Forelimb muscle (tissue), 1 donor: Measurements from ENCODE around the gene MTFR1L. TPM values are rescaled to one million over a fixed set of nuclear protein-coding genes. Genes with fewer than 3 reads are reported as not detected.

Source experiments
- DNase-seq: peaks from one replicate; pipeline ENCODE4 v3.0.0-alpha.2; 2013; ENCODE audit warnings: low read depth
- polyA plus RNA-seq: library from polyadenylated mRNA; unstranded; fragments of 120-200 nt; gene quantifications from one replicate; pipeline ENCODE4 v1.2.1, GENCODE V29; 2013; ENCODE audit not compliant: insufficient read length

The MTFR1L gene
- polyA plus RNA-seq, 1 donor, result 69.7 TPM

DNA sequence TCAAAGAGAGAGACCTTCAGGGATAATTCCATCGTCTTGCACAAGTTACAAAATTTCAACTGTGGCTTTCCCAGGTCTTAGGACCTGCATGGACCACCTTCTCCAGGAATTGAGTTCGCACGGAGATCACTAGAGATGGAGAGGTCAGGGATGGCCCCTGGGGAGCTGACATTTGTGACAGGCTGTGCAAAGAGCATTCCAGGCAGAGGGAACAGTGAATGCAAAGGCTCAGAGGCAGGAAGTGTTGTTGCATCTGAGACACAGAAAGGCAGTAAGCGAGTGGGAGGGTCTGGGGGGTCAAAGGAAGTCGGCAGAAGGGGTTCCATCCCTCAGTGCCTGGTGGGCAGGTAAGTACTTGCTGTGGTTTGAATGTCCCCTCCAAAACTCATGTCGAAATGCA is 29.3 kb upstream of the MTFR1L start:
- no peak for DNase-seq

DNA sequence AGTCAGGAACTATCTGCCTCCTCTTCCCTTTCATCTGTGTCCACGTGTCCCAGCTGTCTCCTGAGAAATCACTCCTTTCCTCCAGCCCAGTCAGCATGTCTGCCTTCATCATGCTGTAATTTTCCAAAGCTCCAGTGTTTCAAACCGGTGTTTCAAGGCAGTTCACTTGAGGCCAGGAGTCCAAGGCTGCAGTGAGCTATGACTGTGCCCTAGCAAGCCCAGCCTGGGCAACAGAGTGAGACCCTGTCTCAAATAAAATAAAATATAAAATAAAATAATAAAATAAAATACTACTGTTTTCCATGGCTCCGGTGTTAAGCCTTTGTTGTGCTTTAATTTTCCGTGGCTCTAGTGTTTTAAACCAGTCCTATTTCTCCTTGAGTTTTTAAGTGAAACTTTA is 27.6 kb upstream of the MTFR1L start:
- DNase-seq, result no peak

DNA sequence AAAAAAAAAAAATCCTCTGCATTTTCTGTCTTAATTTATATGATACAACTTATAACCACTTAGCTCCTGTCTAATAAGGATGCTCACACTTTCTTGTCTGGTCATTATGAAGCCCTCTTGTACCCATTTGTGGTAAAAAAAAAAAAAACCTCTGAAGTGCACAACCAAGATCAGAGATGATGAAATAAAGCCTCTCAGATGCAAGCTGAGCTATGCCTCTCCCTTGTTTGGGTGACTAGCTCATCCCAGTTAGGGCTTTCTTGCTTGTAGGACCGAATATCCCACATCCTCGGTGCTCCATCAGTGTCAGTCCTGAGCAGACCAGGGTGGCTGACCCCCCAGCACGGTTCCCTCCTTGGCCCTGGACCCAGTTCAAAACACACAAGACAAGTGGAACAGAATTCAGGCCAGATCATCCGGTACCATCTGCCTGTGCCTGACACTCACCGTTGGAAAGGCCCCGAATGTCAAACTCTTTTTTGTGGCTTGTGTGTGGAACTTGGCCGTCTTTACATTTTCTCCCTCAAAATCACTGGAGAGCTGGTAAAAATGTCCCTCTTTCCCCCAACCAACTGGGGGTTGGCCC is 26.1 kb upstream of the MTFR1L start:
- DNase-seq, result no peak

DNA sequence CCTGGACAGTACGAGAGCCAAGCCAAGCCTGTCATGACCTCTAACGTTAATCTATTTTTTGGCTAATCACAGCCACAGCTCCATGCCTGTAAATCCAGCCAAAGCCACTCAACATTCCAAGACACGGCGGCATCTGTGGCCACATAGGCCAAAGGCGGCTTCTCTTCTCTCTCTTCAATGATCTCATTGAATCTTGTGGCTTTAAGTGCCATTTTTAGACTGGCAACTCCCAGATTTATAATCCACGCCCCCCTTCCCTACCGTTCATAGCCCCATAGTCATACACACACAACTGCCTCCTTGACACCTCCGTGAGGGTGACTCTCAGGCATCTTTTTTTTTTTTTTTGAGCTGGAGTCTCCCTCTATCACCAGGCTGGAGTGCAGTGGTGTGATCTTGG is 25.4 kb upstream of the MTFR1L start:
- no peak for DNase-seq

DNA sequence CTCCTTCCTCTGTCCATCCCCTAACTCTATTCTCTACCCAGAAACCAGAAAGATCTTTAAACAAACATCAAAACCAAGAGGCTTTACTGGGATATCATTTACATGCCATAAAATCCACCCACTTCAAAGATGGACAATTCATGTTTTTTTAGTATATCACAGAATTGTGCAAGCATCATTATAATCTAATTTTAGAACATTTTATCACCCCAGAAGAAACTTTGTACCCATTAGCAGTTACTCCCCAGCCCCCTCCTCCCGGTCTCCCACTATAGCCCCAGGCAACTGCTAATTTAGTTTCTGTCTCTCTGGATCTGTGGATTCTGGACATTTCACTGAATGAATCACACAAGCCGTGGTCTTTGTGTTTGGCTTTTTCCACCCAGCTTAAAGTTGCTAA is 24.5 kb upstream of the MTFR1L start:
- no peak for DNase-seq

DNA sequence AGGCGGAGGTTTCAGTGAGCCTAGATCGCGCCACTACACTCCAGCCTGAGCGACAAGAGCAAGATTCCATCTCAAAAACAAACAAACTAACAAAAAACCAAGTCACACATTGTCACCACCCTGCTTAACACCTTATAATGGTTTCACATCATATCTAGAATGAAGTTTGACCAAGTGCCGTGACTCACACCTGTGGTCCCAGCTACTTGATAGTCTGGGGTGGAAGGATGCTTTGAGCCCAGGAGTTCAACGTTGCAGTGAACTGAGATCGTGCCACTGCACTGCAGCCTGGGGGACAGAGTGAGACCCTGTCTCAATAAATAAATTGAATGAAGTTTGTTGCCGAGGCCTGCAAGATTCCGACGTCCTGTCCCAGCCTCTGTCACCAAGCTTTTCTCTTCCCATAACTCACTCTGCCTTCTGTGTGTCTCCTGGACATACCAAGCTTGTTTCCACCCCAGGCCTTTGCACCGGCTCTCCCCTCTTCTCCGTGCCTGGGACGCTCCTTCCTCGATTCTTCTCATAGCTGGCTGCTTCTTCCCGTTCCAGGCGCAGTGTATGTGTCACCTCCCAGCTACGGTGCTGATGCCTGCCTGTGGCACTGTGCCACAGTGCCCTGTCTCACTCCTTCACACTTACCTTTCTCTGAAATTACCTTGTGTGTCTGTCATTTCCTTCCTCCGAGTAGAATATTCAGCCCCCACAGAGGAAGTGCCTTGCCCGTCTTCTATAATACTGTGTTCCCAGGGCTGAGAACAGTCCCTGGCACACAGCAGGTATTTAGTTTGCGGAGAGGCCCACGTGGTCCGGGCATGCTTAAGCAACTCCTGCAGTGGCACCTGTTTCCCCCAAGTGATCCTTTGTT is 23.6 kb upstream of the MTFR1L start:
- DNase-seq, result no peak

DNA sequence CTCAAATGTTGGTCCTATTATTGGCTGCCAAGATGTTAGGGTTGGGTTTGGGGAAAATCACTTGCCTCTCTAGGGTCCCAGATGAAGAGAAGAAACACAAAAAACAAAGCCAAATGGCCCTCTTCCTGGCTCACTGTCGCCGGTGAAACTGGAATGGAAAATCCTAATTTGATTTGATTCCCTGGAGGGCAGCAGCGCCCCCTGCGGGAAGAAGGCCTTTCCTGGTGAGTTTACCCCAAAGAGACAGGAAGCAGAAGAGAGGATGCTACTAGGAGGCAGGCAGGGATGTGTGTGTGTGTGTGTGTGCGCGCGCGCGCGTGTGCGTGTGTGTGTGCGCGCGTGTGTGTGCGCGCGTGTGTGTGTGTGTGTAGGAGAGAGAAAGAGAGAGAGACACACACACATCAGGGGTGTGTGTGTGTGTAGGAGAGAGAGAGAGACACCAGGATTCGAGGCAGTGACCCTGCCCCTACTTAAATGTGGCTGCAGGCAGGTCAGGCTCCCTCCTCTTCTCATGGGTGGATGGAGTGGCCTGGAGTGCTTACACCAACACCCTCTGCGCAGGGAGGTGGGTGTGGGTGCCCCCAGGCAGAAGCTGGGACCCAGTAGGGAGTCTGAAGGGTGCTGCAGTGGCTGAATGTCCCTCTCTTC is 22.8 kb upstream of the MTFR1L start:
- no peak for DNase-seq

DNA sequence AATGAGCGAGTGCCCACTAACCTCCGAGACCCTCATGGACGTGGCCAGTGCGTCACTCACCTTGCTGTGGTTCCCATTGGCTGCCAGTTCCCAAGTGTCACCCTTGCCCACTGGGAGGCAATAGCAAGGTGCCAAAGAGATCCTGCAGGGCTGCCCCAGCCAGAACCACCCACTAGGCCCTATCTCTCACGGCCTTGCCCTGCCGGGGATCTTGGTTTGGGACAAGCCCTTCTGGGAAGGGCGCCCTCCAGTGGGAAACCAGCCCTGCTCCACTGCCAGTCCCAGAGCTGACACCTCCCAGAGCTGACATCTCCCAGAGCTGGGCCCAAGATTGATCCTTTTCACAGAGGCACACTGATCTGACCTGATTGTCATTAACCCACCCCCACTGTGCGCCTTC is 21.8 kb upstream of the MTFR1L start:
- no peak for DNase-seq

DNA sequence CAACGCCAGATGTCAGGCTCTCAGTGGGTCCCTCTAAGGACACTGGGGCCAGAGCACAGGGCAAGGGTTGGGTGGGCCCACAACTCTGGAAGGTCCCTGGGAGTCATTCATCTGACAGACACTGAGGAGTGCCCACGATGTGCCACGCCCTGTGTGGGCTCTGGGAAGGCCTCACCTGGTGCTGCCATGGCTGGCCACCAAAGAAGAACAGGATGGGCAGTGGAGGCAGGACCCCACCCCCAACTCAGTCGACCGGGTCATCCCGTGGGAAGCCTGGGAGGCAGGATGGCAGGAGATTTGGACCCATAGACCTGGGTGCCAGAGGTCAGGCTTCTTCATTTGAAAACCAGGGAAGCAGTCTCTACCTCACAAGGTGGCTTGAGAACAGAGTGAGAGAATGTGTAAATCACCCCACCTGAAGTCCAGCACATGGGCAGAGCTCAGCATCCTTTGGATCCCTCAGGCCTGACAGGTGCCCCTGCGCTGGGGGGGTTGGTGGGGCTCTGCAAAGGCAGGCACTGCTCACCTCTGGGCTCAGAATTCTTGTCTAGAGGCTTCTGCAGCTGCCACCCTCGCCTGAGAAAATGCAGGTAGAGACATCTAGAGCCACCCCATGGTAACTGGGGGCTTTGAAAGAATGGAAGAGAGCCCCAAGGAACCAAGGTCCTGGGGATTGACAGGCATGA is 20.9 kb upstream of the MTFR1L start:
- DNase-seq, result no peak

DNA sequence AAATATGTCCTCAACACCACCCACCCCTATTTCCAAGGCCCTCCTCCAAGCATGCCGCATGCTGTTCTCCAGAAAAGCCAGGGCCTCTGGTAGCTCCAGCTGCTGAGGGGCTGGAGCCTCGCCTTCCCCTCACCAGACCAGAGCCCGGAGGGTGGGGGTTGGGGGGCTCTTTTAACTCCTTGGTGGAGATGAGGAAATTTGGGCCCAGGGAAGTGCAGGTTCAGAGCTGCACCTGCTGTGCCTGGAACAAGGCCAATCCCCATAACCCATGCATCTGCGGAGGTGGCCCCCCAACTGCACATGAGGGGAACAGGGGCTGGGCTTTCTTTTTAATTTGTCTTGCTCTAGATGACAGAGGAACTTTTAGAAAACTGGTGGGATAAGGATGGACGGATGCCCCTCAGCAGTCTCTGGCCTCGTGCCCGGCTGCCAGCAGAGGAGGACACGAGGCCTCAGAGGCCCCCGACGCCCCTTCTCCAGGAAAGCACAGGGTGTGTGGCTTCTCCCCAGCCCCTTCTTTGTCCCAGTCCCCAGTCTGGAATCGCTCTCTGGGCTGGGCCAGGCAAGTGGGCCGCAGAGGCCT is 20.3 kb upstream of the MTFR1L start:
- no peak for DNase-seq

DNA sequence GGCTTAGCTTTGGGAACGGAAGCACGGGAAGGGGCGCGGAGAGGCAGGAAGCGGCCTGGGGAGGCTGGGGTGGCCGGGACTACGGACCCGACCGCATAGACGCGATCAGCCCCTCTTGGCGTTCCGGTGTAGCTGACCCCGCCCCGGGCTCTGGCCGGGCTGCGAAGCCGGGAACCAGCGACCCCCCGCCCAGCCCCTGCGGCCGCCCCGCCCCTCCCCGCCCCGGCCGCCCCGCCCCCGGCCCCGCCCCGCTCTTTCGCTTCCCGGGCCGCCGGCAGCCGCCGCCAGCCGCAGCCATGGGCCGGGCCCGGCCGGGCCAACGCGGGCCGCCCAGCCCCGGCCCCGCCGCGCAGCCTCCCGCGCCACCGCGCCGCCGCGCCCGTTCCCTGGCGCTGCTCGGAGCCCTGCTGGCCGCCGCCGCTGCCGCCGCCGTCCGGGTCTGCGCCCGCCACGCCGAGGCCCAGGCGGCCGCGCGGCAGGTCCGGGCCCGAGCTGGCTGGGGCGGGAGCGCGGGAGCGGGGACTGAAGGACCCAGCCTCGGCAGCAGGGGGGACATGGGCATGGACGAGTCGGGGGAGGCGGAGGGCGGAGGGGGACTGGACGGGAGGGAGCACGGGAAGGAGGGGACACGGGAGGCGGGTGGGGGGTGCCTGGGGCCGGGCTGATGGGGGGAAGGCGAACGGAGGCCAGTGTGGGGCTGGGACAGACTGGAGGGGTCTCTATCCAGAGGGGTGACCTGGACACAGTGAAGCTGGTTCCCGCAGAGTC is 19.6 kb upstream of the MTFR1L start, which contains the start of gene SELENON:
Gene SELENON, plus strand, starts transcription at position 259 of the 768 bp plus-strand sequence. Its CDS starts 38 bp downstream, at position 297.
- no peak for DNase-seq

DNA sequence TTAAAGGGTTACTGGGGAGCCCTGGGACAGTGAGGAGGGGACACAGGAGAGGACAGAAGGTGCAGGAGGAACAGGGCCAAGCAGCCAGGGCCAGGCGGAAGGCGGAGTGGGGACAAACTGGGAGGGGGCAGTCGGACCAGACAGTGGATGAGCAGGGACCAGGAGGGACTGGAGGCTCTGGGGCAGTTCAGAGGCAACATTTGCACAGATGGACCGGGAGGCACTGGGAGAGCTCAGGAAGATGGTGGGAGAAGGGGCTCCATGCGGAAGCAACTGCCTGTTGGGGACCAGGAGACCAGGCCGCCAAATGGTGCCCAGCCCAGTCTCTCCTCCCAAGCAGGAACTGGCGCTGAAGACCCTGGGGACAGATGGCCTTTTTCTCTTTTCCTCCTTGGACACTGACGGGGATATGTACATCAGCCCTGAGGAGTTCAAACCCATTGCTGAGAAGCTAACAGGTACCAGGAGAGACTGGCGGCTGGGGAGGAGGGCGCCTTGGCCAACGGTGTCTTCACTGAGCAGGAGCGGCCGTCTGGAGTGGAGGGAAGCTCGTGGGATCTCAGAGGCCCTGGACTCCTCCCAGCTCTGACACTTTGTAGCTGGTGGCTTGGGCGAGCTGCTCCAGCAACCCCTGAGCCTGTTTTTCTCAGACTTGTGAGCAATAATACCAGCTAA is 18.9 kb upstream of the MTFR1L start:
- DNase-seq, result no peak

DNA sequence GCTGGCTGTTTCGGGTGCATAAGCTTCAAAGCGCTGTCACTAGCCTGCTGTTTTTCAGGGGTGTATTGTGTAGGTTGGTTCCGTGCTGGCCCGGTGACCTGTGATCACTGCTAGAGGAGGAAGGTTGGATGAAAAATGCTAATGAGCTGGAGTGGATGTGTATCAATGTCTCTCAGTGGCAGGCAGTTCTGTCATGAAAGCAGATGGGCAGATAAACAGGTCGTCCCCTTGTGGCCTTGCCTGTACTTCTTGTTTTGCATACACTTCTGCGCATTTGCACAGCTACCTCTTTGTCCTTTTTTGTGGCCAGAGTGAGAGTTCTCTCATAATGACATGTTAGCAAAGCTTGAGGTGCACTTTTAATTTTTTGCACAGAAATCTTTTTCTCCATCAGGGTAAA is 16.8 kb upstream of the MTFR1L start:
- no peak for DNase-seq

DNA sequence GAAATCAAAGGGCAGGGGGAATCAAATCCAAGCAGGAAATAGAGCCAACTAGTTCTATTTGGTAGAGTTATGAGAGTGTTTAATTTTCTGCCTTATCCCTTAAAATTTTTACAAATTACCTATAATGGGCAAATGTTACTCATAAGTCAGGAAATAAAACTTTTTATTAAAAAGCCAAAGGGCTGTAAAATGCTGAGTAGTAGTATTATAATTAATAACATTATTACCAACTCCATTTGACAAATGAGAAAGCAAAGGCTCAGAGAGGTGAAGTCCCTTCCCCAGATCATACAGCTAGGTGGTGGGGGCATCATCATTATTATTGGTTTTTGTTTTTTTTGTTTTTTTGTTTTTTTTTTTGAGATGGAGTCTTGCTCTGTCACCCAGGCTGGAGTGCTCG is 16.4 kb upstream of the MTFR1L start:
- DNase-seq, result no peak

DNA sequence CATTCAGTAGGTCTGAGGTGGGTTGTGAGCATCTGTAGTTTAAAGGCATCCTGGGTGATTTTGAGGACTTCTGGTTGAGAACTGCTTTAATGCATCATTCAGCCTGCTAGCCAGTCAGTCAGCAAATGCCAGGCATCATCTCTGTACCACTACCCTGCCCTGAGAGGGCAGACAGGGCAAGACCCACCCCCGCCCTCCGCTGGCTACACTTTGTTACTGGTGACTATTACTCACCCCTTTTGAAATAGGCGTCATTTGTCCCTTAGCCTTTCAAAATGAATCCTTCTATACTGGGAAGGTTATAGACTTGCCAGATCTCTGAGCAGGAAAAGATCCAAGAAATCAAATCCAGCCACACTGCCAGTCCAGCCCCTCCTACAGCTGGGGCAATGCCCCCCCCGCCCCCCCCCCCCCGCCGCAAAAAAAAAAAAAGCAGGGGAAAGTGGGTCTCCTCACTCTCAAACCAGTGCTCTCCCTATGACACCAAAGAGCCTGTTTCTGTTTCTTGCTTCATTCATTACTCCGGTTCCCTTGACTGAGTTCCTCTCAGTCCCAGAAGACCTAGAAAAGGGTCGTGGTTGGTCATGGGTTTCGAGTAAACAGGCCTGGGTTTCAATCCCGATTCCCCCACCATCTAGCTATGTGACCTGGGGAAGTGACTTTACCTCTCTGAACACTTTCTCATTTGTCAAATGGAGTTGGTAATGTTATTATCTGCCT is 15.3 kb upstream of the MTFR1L start:
- no peak for DNase-seq

DNA sequence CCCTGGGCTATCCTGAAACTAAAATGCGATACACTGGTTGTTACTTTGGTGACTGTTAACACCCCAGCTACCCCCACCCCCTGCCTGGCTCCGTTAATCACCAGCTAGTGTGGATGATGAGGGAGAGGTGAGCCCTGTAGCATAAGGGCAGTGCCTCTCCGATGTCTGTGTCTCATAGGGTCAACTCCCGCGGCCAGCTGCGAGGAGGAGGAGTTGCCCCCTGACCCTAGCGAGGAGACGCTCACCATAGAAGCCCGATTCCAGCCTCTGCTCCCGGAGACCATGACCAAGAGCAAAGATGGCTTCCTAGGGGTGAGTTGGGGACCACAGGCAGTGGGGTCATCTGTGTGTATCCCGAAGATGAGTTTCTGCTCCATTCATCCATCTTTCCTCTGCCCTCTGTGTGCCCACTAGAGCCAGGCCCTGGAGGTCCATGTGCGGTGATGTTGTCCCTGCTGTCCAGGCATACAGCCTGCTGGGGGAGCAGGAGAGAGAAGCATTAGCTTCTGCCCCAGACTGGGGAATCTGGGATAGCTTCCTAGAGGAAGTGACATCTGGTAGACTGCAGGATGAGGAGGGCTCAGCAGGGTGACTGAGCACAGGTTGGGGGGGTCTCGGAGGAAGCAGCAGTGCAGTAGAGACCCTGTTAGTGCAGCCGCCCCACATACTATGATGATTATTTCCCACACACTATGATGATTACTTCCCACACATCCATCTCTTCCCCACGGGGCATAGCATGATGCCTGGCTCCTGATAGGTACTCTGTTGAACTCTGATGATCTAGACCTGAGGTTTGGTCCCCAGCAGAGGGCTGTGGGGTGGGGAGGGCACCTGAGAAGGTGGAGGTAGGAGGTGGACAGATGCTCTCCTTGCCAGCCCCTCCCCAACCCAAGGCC is 14.5 kb upstream of the MTFR1L start:
- DNase-seq, result no peak

DNA sequence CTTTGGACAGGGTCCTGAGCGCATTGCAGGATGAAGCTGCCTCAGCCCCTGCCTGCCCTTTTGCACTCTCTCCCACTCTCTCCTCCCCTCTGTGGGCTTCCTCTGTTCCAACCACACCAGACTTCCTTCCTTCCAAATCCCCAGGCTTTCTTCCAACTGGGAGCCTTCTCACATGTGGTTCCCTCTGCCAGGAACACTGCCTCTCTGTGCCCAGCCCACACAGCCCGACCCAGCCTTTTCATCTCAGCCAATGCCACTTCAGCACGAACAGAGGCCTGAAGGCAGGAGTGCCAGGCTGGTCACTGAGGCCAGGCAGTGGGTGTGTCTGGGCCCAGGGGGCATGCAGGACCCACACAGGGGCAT is 13.9 kb upstream of the MTFR1L start:
- DNase-seq, result no peak

DNA sequence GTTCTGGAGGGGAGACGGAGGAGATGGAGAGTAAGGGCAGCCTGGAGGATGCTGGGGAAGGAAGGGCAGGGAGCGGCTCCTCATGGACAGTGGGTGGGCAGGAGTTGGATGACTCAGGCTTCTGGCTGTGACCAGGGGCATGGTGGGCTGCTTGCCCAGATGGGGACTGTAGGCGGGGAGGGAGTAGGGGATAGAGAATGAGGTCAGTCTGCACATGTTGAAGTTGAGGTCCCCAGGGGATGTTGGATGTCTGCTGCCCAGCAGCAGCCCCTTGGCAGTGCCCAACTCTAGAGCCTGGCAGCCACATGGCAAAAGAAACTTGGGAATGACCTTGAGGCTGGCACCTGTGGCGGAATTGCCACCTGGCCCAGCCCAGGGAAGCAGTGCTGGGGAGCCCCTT is 13.3 kb upstream of the MTFR1L start:
- no peak for DNase-seq
